ENCODE results near the gene CDH4.

The CDH4 gene

GRCh38 chr20:61686051-61686936 is 434.2 kb downstream of the CDH4 start:
- DNase-seq: no peak

DNA sequence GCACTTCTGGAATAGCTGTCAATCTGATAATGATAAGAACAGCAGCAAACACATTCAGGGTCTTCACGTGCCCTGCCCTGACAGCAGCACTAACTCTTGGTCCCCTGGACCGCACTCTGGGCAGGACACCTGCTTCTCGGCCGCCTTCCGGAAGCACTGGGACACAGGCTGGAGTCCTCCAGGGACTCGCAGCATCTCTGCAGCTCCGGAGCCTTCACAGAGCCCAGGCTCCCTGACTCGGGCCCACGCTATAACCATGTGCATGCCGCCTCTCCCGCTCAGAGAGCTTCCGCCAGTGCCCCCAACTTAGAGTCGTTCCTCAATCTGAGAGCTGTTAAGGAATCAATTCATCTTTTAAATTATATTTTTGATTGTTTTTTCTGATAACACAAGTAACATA is 436.4 kb downstream of the CDH4 start:
- no peak for DNase-seq

DNA sequence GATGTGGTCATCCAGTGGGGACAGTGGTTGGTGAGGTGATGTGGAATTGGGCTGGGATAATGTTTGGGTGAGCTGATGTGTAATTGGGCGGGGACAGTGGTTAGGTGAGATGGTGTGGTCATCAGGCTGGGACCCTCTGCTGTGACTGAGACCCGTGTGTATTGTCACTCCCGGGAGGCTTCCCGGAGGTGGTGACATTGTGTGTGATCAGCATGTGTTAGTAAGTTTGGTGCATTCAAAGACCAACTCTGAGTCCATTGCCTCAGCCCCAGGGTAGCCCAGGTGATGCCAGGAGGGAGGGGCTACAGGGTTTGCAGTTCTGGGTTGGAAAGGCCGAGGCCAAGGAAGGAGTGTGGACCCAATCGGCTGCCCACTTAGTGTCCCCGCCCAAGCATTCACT is 438.1 kb downstream of the CDH4 start:
- DNase-seq: no peak

DNA sequence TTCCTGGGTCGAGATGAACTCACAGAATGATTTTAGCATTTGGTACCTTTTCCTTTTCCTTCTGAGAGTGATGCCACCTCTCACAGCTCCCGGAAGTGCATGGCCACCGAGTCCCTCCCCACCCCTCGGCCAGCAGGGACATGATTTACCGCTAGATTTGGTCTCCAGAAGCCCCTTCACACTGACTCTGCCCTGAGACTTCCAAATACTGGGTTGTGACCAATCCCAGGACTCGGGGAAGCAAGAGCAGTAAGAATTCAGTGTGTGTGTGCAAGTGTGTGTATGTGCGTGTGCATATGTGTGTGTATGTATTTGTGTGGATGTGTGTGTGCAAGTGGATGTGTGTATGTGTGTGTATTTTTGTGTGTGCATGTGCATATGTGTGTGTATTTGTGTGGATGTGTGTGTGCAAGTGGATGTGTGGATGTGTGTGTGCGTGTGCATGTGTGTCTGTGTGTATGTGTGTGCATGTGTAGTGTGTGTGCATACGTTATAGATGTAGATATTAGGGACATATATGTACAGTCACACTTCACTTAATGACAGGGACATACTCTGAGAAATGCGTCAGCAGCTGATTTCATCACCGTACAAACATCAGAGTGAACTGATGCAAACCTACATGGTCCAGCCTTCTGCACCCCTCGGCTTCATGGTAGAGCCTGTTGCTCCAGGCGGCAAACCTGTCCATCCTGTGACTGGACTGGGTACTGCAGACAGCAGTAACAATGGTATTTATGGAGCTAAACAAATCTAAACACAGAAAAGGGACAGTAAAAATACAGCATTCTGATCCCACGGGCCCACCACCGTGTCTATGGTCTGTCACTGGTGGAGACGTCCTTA is 439.2 kb downstream of the CDH4 start:
- no peak for DNase-seq

DNA sequence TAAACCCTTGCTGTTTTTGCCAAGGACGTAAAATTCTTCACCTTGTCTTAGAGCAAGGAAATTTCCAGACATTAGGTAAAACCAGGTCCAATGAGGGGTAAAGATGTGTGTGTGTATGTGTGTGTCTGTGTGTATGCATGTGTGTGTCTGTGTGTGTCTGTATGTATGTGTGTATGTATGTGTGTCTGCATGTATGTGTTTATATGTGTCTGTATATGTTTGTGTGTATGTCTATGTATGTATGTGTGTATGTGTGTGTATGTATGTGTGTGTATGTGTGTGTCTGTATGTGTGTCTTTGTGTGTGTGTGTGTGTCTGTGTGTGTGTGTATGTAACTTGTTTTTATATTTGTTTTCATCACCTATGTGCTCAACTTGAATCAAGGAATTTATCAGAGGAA is 439.9 kb downstream of the CDH4 start:
- DNase-seq: no peak

DNA sequence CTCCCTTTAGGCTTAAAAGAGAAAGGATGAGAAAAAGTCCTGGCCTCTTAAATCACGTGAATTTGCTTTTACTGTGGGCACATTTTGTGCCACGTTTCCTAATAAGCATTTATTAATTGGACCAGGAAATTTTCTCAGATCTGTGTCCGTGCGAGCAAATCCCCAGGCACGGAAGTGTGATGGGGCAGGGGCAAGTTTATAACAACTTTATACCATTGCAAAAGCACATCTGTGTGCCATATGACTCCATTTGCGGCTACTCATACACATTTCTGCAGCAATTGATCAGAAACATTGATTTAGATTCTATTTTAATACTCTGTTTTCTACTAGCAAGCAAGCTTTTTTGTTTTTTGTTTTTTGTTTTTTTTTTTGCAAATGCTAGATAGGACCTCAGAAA is 440.4 kb downstream of the CDH4 start:
- peak; percentile 42 for DNase-seq

DNA sequence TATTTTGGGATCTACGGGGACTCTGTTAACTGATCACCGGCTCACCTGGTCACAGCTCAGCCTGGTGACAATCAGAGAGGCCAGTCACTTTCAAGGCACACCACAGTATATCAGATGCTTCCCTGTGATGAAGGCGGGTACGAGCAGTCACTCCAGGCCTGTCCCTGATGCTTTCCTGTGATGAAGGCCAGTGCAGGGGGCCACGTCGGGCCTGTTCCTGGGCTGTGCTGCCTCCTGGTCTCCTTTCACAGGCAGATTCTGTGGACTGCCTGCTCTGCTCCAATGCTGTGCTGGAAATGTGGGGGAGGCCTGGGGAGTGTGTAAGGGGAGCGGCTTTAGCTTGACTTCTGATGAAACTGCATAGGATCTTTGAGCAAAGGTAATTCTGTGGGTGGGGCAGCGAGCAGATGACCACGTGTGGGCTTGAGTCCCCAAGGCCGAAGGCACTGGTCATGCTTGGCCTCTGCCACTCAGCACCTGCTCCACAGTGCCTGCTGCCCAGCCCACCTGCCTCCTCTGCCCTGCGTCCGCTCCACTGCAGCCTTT is 441.1 kb downstream of the CDH4 start:
- DNase-seq: no peak

DNA sequence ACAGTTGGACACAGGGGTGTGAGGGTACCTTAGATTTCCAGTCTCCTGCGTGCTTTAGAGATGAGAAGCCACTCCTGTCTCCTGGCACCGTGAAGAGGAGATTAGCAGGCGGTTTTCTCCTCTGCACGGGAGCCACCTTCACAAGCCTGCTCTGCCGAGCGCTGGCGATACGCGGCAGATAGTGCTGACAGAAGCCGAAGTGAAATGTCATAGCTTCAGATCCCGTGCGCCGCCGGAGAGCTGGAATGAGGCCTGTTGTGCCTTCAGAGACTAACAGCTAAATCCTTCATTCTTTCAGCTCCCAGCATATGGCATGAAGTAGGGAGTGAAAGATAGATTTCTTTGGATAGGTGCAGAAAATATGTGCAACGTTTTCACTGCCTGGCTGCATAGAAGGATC is 442.6 kb downstream of the CDH4 start:
- DNase-seq: no peak

- no peak for DNase-seq
Measured at GRCh38 chr20:61695741-61696140, 443.7 kb downstream of the CDH4 start.

DNA sequence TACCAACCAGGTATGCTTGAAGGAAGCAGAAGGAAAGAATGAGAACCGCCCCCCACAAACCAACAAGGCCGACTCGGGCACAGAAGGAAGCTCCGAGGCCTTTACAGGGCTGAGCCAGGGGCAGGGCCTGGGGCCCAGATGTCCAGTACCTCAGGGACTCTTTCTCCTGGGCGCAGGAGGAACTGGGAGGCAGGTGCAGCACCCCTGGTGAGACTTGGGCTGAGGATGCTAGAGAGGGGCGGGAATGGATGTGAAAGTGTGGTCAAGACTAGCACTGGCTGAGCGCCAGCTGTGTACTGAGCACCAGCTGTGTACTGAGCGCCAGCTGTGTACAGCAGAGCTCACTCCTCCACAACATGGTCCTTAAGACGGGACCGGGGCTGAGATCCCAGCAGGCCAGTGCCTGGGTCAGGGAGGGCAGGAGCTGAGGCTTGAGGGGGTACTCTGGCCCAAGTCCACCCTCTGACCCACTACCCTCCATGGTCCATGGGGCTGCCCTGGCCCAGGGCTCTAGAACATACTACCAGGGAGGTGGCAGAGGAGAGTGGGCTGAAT is 444.2 kb downstream of the CDH4 start:
- DNase-seq: no peak

DNA sequence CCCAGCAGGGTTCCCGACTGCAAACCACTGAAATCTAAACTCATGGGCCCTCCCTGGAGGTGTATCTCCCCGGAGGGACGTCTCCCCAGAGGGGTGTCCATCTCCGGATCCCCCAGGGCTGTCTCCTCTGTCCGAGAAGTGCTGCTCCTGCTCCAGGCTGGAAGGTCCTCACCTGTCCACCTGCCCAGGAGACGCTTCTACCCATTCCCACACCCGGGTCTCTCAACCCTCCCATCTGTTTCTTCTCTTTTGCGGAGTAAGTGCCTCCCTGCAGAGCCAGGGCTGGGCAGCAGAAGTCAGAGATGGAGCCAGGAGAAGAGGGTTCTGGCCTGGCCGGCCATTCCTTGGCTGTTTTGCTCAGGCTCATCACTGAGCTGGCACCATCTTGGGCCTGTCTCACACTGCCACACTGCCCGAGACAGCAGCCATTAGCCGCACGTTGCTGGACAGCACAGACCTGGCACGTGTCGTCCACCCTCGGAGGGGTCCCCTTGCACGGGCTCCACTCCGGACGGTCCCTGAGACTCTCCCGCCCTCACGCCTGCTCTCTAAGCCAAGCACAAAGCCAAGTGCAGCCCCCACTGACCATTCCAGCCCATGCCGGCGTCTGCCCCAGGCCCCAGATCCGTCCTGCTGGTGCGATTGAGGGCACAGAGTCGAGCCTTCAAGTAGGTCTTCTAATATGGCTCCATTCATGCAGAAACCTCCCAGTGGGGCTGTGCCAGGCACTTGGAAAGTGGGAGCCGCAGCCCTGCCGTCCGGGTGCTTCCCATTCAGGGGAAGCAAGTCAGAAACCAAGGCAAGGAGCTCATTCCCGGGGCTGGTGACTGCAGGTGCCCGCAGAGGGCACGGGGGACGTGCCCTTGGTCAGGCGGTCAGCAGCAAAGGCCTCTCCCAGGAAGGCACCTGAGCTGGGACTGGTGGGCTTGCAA is 445.9 kb downstream of the CDH4 start:
- DNase-seq: no peak

- DNase-seq: no peak
Measured at GRCh38 chr20:61698598-61699494, 446.8 kb downstream of the CDH4 start.

DNA sequence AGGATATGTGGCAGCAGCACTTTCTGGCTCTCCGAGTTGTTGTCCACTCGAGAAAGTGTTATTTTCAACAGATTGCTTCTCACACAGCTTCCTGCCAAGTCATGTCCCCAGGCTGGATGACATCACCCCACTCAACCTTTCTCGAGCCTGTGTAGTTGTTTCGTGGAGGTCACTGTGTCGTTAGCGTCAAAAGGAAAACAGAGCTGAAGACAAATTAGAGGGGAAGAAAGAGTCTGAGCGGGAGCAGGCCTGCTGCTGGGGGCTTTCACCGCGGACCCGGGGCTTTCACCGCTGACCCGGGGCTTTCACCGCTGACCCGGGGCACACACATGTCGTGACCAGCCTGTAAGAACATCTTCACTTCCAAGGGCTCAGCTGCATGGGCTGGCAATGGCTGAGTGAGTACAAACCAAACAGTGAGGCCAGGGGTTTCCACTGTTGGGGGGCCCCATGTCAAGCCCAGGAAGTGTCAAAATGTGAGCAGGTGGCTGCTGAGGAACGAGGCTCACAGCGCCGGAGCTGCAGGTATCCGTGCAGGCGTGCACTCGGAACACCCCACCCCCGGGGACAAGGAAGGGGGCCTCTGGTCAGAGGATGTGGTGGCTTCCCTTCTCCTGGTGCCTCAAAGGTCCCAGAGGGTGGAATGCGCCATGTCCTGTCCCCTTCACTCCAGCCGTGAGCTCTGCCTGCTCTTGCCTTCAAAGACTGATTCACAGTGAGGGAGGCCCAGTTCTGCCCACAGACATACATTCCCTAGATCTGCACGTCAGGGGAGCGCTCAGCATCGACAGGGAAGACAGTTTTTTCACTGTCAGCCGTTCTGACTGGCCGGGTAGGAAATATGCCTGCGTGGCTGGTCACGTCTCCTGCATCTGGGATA is 447.7 kb downstream of the CDH4 start:
- no peak for DNase-seq

DNA sequence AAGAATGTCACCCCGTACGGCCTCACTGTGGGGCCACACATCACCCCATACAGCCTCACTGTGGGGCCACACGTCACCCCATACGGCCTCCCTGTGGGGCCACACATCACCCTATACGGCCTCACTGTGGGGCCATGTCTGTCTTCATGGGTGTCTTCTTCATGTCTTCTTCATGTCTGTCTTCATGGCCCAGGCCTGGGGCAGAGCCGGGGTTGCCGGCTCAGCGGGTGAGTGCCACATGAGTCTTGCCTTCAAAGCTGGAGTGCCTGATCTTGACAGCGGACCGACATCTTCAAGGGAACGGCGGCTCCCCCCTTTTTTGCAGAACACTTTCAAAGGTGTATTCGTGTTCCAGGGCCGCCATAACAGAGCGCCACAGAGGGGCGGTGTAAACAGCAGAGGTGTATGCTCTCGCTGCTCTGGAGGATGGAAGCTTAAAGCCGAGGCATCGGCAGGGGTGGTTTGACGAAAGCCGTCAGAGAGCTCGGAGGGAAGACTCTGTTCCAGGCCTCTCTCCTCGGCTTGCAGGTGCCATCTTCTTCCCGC is 448.6 kb downstream of the CDH4 start:
- no peak for DNase-seq

DNA sequence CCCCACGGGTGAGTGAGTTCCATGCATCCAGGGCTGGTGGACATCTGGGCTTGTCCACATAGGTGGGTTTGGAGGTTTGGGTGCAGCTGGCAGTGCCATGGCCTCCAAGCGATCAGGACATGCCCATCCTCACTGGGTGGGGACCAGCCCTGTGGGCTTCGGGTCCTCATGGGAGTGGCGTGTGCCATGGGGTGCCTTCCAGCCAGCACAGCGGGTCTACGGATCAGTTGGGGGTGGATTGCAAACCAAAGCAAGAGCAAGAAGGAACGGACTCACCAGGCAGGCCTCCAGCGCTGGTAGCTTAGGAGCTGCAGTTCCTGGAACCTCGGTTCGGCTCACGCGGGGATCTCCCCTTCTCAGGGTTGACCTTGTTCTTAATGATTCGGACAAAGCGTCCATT is 449.3 kb downstream of the CDH4 start:
- no peak for DNase-seq

GRCh38 chr20:61701802-61702201 is 449.7 kb downstream of the CDH4 start:
- no peak for DNase-seq

GRCh38 chr20:61702246-61702645 is 450.2 kb downstream of the CDH4 start:
- no peak for DNase-seq

DNA sequence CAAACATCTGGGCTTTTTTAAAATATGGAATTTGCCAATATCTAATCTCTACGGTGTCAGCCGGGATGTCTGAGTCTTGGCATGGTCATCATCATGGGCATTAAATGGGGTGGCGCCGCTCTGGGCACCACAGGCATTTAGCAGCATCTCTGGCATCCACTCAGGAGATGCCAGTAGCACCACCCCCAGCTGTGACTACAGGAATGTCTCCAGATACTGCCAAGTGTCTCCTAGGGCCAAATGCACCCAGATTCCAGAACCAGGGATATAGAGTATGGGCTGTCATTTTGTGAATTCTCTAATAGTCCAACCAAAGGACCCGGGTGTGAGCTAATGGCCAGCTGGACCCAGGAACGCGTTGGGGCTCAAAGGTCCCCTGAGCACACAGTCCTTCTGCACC is 452.6 kb downstream of the CDH4 start:
- DNase-seq: no peak

GRCh38 chr20:61705386-61706258 is 453.6 kb downstream of the CDH4 start:
- no peak for DNase-seq

Measured in fibroblast of skin of right quadriceps (primary cell).